Vagina (tissue), 2 donors: ENCODE results near the gene MB21D2. TPM values are rescaled to one million over a fixed set of nuclear protein-coding genes. Genes with fewer than 3 reads are reported as not detected.
"Not testable (repeated sequence)": the region's sequence is repeated elsewhere in the genome, so short reads cannot be mapped to it uniquely, and the experiment has no call there.

Source experiments
- DNase-seq, 2 donors: peaks; one replicate each; pipeline ENCODE4 v3.0.0-alpha.2; 2017; ENCODE audit errors: extremely low spot score in 2 of 2
- H3K27ac ChIP-seq: fragments of 200-600 bp; sonication (generic); one replicate; pipeline ENCODE4 v1.5.1; 2019
- H3K27me3 ChIP-seq: fragments of 200-600 bp; sonication (generic); one replicate; pipeline ENCODE4 v1.5.1; 2019
- H3K36me3 ChIP-seq, 2 donors: fragments of 200-600 bp; sonication (generic); one replicate each; pipeline ENCODE4 v1.5.1; 2017 to 2019
- H3K4me1 ChIP-seq: fragments of 200-600 bp; sonication (generic); one replicate; pipeline ENCODE4 v1.5.1; 2019
- H3K4me3 ChIP-seq, 2 donors: fragments of 200-600 bp; sonication (generic); 1 replicate in 1 of 2; 2 replicates in 1 of 2; pipeline ENCODE4 v1.5.1; 2016 to 2019
- H3K9me3 ChIP-seq: fragments of 200-600 bp; sonication (generic); one replicate; pipeline ENCODE4 v1.5.1; 2019
- CTCF ChIP-seq, 3 experiments: fragments of 450-650 bp in 2 of 3; fragments of 200-600 bp in 1 of 3; sonication (generic) in 1 of 3; IDR thresholded peaks; one replicate each; pipeline ENCODE4 v1.5.1; 2017 to 2019; ENCODE audit warnings: antibody characterized with exemption in 3 of 3, mild to moderate bottlenecking in 2 of 3, moderate library complexity in 2 of 3
- POLR2A ChIP-seq, 2 donors: fragments of 450-650 bp; IDR thresholded peaks; one replicate each; pipeline ENCODE4 v1.6.1; 2017; ENCODE audit warnings: antibody characterized with exemption in 2 of 2, mild to moderate bottlenecking in 2 of 2, moderate library complexity in 2 of 2
- POLR2AphosphoS5 ChIP-seq, 2 donors: sonication (generic); formaldehyde crosslinking; IDR thresholded peaks; one replicate each; pipeline ENCODE4 v1.9.0; 2017; ENCODE audit warnings: antibody characterized with exemption in 2 of 2, mild to moderate bottlenecking in 2 of 2, low read depth in 1 of 2; ENCODE audit not compliant: insufficient read depth in 1 of 2
- intact Hi-C: fragments of 100-400 bp; cut with DNase I; formaldehyde crosslinking; loops from one replicate; pipeline ENCODE4 v1.15.1; 2023
- total RNA-seq: library from RNA; depleted of rRNA; stranded (reverse); fragments of >200 nt; gene quantifications from one replicate; pipeline ENCODE4 v1.2.3, GENCODE V29; 2016

MB21D2 gene
- total RNA-seq, 1 donor from 2014 or later, result 5.6 TPM

DNA sequence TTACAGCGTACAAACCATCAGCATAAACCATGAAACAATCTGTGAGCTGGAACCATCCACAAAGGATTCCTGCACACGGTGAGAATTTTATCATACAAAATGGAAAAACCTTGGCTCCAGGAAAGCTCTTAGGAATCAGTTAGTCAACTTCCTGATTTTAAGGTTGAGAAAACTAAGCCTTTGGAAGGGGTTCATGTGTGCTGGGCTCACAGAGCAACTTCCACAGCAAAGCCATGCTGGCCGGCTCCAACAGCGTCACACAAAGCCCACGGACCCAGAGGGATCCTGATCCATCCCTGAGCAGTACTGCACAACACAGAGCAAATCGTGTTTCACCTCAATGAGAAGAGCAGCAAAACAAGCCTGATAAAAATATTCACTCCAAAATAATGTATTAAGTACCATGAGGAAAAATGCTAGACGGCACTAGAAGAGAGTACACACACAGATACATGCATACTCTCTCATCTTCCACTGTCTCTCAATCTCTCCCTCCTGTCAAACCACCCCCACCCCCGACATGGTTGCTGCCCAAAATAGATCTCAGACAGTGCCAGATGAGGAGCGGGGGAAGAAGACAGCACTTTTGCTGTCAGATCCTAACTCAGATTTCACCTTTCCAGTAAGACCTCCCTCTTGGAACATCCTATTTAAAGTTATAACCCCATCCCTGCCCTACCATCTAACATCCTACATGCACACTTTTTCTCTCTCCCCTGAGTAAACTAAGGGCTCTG is 58.6 kb downstream of the MB21D2 start:
- H3K9me3 ChIP-seq, result no peaks in the 10 kb centered on the region
- TF ChIP-seq POLR2A (IDR thresholded peaks at IDR 0.05) (no peak), POLR2AphosphoS5 (IDR thresholded peaks at IDR 0.05; ENCODE audit: insufficient read depth in 1 of 2, low read depth in 1 of 2) (no peak), CTCF (IDR thresholded peaks at IDR 0.05) (no peak)
- DNase-seq, result no peak

GRCh38 chr3:192857260-192857661 is 60.4 kb downstream of the MB21D2 start:
- Histone ChIP-seq H3K36me3 (no peaks in the 10 kb centered on the region), H3K27ac (no peak overlapping the region), H3K4me1 (peaks cover 4% of the 10 kb centered on the region), H3K4me3 (no peak overlapping the region), H3K9me3 (no peaks in the 10 kb centered on the region), H3K27me3 (no peaks in the 10 kb centered on the region)
- TF ChIP-seq CTCF (IDR thresholded peaks at IDR 0.05) (no peak), POLR2AphosphoS5 (IDR thresholded peaks at IDR 0.05; ENCODE audit: insufficient read depth in 1 of 2, low read depth in 1 of 2) (no peak), POLR2A (IDR thresholded peaks at IDR 0.05) (no peak)
- DNase-seq, result no peak
- intact Hi-C loops, result no loop called here

More for the DNA sequence above, 58.6 kb downstream of the MB21D2 start:
- Histone ChIP-seq H3K27ac (no peak overlapping the region), H3K4me1 (peaks cover under 1% of the 10 kb centered on the region), H3K36me3 (no peaks in the 10 kb centered on the region), H3K27me3 (no peaks in the 10 kb centered on the region), H3K4me3 (no peak overlapping the region)
- intact Hi-C loops, result no loop called here

DNA sequence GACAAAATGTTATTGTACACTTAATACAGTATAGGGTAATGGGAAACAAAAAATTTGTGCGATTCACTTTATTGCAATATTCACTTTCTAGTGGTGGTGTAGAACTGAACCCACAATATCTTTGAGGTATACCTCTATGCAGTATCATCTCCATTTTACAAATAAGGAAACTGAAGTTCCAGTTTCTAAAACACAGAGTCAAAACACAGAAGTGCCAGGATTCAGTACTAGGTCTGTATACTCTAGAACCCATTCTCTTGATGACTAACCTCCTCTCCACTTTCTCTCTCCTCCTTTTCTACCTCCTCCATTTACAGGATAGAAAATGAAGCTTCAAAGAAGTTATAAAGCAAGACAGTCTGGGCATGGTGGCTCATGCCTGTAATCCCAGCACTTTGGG is 62.2 kb downstream of the MB21D2 start:
- no peaks in the 10 kb centered on the region for H3K9me3 ChIP-seq
- intact Hi-C loops, result no loop called here
- DNase-seq, result no peak
- peaks cover 15% of the 10 kb centered on the region for H3K4me1 ChIP-seq
- H3K27ac ChIP-seq, result no peak overlapping the region
- H3K27me3 ChIP-seq, result no peaks in the 10 kb centered on the region
- H3K36me3 ChIP-seq, result no peaks in the 10 kb centered on the region
- TF ChIP-seq CTCF (IDR thresholded peaks at IDR 0.05) (no peak), POLR2AphosphoS5 (IDR thresholded peaks at IDR 0.05; ENCODE audit: insufficient read depth in 1 of 2, low read depth in 1 of 2) (no peak), POLR2A (IDR thresholded peaks at IDR 0.05) (no peak)
- no peak overlapping the region for H3K4me3 ChIP-seq

- no peak for DNase-seq
- H3K36me3 ChIP-seq, result no peaks in the 10 kb centered on the region
- no peaks in the 10 kb centered on the region for H3K27me3 ChIP-seq
- H3K9me3 ChIP-seq, result no peaks in the 10 kb centered on the region
- H3K4me3 ChIP-seq, result no peak overlapping the region
- TF ChIP-seq POLR2AphosphoS5 (IDR thresholded peaks at IDR 0.05; ENCODE audit: insufficient read depth in 1 of 2, low read depth in 1 of 2), result no peak
- TF ChIP-seq POLR2A (IDR thresholded peaks at IDR 0.05), result no peak
- TF ChIP-seq CTCF (IDR thresholded peaks at IDR 0.05), result no peak
- H3K4me1 ChIP-seq, result peaks cover 35% of the 10 kb centered on the region
- no peak overlapping the region for H3K27ac ChIP-seq
- intact Hi-C loops, result no loop called here
Measured at GRCh38 chr3:192851821-192852372, 65.8 kb downstream of the MB21D2 start.

DNA sequence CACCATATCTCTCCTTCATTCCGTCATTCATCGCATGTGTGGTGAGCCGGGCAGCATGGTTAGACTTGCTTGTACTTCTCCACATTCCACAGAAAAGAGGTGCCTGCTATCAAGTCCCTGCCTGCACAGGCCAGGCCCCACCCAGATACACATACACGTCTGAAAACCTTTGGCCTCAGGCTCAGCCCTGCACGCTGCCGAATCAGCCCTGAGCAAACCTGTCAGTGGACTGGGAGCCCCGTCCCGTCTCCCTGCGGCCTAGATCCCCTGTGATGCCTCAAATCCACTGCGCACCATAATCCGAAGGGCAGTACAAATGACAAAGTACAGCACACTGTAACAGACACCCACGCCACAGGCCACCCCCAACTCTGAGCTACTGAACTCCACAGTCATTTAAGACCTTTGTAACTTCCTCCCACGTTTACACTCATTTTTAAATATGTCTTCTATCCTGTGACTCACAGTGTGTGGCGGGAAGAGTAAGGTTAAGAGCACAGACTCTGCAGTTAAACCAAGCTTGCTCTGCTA is 67.1 kb downstream of the MB21D2 start:
- DNase-seq, result no peak
- no peaks in the 10 kb centered on the region for H3K9me3 ChIP-seq
- no peaks in the 10 kb centered on the region for H3K36me3 ChIP-seq
- peaks cover 35% of the 10 kb centered on the region for H3K4me1 ChIP-seq
- no peaks in the 10 kb centered on the region for H3K27me3 ChIP-seq
- TF ChIP-seq POLR2A (IDR thresholded peaks at IDR 0.05), result no peak
- no peak for TF ChIP-seq CTCF (IDR thresholded peaks at IDR 0.05)
- TF ChIP-seq POLR2AphosphoS5 (IDR thresholded peaks at IDR 0.05; ENCODE audit: insufficient read depth in 1 of 2, low read depth in 1 of 2), result no peak
- intact Hi-C loops, result no loop called here
- H3K4me3 ChIP-seq, result no peak overlapping the region
- H3K27ac ChIP-seq, result no peak overlapping the region

DNA sequence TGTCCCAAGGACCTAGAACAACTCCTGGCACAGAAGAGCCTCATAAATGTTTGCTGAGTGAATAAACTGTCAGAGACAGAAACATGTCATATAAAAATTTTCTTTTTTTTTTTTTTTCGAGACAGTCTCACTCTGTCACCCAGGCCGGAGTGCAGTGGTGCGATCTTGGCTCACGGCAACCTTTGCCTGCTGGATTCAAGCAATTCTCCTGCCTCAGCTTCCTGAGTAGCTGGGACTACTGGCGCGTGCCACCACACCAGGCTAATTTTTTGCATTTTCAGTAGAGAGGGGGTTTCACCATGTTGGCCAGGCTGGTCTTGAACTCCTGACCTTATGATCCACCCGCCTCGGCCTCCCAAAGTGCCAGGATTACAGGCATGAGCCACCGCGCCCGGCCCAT is 67.8 kb downstream of the MB21D2 start:
- H3K27ac ChIP-seq, H3K4me3 ChIP-seq, intact Hi-C loops: not testable (repeated sequence)

More for the DNA sequence above, 67.8 kb downstream of the MB21D2 start:
- H3K27me3 ChIP-seq, H3K9me3 ChIP-seq, H3K36me3 ChIP-seq, DNase-seq: not testable (repeated sequence)
- peaks cover 35% of the 10 kb centered on the region for H3K4me1 ChIP-seq
